ENCODE data around the gene RIMBP2.

RIMBP2 gene

GRCh38 chr12:130356222-130356621 is 359.9 kb downstream of the RIMBP2 start:
- no peak for DNase-seq (ENCODE audit: extremely low read depth, low read depth)
- no peak for TF ChIP-seq CTCF (IDR thresholded peaks at IDR 0.05; ENCODE audit: low read depth, low read length)

- no peak for DNase-seq (ENCODE audit: extremely low read depth, low read depth)
- TF ChIP-seq CTCF (IDR thresholded peaks at IDR 0.05; ENCODE audit: low read depth, low read length) = no peak
Observed at GRCh38 chr12:130354407-130354806, 361.7 kb downstream of the RIMBP2 start.

GRCh38 chr12:130353081-130353480 is 363.0 kb downstream of the RIMBP2 start:
- TF ChIP-seq CTCF (IDR thresholded peaks at IDR 0.05; ENCODE audit: low read depth, low read length) = no peak

GRCh38 chr12:130351326-130351725 is 364.8 kb downstream of the RIMBP2 start:
- no peak for DNase-seq (ENCODE audit: extremely low read depth, low read depth)
- no peak for TF ChIP-seq CTCF (IDR thresholded peaks at IDR 0.05; ENCODE audit: low read depth, low read length)

More at GRCh38 chr12:130353081-130353480, 363.0 kb downstream of the RIMBP2 start:
- DNase-seq (ENCODE audit: extremely low read depth, low read depth) = no peak

- no peak for TF ChIP-seq CTCF (IDR thresholded peaks at IDR 0.05; ENCODE audit: low read depth, low read length)
Observed at GRCh38 chr12:130350715-130351114, 365.4 kb downstream of the RIMBP2 start.

GRCh38 chr12:130347588-130347987 is 368.5 kb downstream of the RIMBP2 start:
- no peak for DNase-seq (ENCODE audit: extremely low read depth, low read depth)
- TF ChIP-seq CTCF (IDR thresholded peaks at IDR 0.05; ENCODE audit: low read depth, low read length) = no peak

More at GRCh38 chr12:130350715-130351114, 365.4 kb downstream of the RIMBP2 start:
- DNase-seq (ENCODE audit: extremely low read depth, low read depth) = no peak
